ENCODE data around the gene ARHGAP1. TPM values are rescaled to one million over a fixed set of nuclear protein-coding genes. Genes with fewer than 3 reads are reported as not detected.

Gene ARHGAP1
- total and polyA plus RNA-seq, 2 of the 13 experiments (the other 11 are each of a cell fraction or from before 2014, with no cell fraction given) = 18.6 to 30.3 TPM

DNA sequence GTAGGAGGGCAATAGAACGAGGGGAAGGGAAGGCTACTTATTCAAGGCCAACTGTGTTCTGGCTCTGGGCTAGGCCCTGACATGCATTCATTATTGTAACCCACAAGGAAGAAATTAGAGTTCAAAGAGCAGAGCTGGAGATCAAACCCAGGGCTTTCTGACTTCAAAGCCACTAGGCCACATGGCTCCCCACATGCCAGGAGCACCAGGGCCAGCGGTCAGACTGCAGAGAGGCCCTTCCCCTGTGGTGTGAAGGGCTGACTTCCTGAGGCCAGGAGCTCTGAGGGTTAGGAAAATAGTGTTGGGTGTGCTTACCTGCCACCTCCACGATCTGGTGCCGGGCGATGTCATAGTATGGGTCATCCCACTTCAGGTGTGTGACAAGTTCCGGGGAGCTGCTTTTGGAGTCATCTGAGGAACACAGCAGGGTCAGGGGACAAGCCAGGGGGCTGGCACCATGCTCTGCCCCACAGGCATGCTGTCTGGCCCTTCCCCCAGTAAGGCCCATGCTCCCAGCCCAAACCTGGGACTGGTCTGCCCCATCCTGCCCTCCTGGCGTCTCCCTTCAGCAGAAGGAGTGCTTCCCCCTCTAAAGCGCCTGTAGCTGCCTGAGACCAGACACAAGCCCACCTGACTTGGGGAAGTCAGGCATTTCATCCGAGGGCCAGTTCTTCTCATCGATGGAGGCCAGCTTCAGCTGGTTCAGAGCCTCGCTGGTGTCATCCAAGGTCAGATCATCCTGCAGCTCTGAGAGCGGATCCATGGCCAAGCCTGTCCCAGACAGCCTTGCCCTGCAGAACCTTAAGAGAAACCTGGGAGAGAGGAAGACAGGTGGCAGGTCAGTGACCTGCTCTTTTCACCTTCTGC lies 4.8 kb downstream of the ARHGAP1 start:
- Histone ChIP-seq H2AFZ (ENCODE audit: low read length) (no peak overlapping the region), H3K4me2 (ENCODE audit: low read depth, low read length) (no peak overlapping the region), H3K36me3 (replicated peaks in 1 of 2; ENCODE audit: control insufficient read depth in 1 of 2, insufficient read depth in 2 of 2, low read length in 2 of 2) (peaks cover 4 to 17% of the 10 kb centered on the region in 2 experiments; a peak in 4 of 5 replicates), H3K79me2 (ENCODE audit: insufficient read depth, low read length) (peaks cover 17% of the 10 kb centered on the region), H3K27ac (ENCODE audit: extremely low read length, insufficient read depth, low read length) (peak overlapping the region; percentile 60), H3K27me3 (ENCODE audit: control insufficient read depth in 1 of 2, insufficient read depth in 2 of 2, low read length in 2 of 2) (no peaks in the 10 kb centered on the region; a peak in 1 of 5 replicates), H3K4me3 (replicated peaks in 1 of 3; ENCODE audit: insufficient read depth in 1 of 3, low read depth in 2 of 3, low read length in 3 of 3) (no peak overlapping the region), H3K9ac (ENCODE audit: insufficient read depth, low read depth, low read length) (peak overlapping the region; percentile 42; the same call in 1 of the 2 replicates), H3K4me1 (ENCODE audit: insufficient read depth, low read length) (peaks cover 81% of the 10 kb centered on the region), H3K9me3 (ENCODE audit: low read length) (no peaks in the 10 kb centered on the region), H4K20me1 (ENCODE audit: insufficient read depth, low read length) (no peaks in the 10 kb centered on the region)
- ChIA-PET CTCF (ENCODE audit: low intra/inter-chr PET ratio, low total read pairs) (no interaction called here), POLR2A (interaction anchor here (1.0 to 3.6 kb wide), 4 partner anchors 9 to 48 kb away, joined by 3 to 29 read pairs (median 6); partner anchors contain the start of gene F2)
- BruUV-seq (replicated peaks) = no TSS peak
- FAIRE-seq = no peak
- in situ Hi-C loops (cut with HindIII; ENCODE audit: extremely low pct_ligation_motif_present, low pct_unique_long_range_greater_than_20kb) = no loop called here
- ATAC-seq = peak; percentile 52
- DNase-seq (ENCODE audit: low spot score) = peak; percentile 71
- 70% methylated on average over 8 of the region's 12 CpGs for WGBS (ENCODE audit: low lambda C conversion rate)
- intact Hi-C loops (cut with micrococcal nuclease; ENCODE audit: unreplicated experiment) = no loop called here
- TF ChIP-seq ZBTB37 (CRISPR knock-in tag; IDR thresholded peaks at IDR 0.05) (0 out of 2 replicates have a peak, but pooled peaks have one; percentile 61), PAWR (CRISPR knock-in tag; IDR thresholded peaks at IDR 0.05; ENCODE audit: borderline replicate concordance) (no peak), SRSF4 (IDR thresholded peaks at IDR 0.05; ENCODE audit: low read depth, low read length, poor library complexity, severe bottlenecking) (no peak), ZNF136 (CRISPR knock-in tag; IDR thresholded peaks at IDR 0.05; ENCODE audit: low read depth) (no peak), ZNF142 (CRISPR knock-in tag; IDR thresholded peaks at IDR 0.05) (peak; percentile 41; the same call in 1 of the 2 replicates), ZNF766 (CRISPR knock-in tag; IDR thresholded peaks at IDR 0.05; ENCODE audit: borderline replicate concordance) (no peak; the same call in 1 of the 2 replicates)
- TF ChIP-seq, protein P1, sequence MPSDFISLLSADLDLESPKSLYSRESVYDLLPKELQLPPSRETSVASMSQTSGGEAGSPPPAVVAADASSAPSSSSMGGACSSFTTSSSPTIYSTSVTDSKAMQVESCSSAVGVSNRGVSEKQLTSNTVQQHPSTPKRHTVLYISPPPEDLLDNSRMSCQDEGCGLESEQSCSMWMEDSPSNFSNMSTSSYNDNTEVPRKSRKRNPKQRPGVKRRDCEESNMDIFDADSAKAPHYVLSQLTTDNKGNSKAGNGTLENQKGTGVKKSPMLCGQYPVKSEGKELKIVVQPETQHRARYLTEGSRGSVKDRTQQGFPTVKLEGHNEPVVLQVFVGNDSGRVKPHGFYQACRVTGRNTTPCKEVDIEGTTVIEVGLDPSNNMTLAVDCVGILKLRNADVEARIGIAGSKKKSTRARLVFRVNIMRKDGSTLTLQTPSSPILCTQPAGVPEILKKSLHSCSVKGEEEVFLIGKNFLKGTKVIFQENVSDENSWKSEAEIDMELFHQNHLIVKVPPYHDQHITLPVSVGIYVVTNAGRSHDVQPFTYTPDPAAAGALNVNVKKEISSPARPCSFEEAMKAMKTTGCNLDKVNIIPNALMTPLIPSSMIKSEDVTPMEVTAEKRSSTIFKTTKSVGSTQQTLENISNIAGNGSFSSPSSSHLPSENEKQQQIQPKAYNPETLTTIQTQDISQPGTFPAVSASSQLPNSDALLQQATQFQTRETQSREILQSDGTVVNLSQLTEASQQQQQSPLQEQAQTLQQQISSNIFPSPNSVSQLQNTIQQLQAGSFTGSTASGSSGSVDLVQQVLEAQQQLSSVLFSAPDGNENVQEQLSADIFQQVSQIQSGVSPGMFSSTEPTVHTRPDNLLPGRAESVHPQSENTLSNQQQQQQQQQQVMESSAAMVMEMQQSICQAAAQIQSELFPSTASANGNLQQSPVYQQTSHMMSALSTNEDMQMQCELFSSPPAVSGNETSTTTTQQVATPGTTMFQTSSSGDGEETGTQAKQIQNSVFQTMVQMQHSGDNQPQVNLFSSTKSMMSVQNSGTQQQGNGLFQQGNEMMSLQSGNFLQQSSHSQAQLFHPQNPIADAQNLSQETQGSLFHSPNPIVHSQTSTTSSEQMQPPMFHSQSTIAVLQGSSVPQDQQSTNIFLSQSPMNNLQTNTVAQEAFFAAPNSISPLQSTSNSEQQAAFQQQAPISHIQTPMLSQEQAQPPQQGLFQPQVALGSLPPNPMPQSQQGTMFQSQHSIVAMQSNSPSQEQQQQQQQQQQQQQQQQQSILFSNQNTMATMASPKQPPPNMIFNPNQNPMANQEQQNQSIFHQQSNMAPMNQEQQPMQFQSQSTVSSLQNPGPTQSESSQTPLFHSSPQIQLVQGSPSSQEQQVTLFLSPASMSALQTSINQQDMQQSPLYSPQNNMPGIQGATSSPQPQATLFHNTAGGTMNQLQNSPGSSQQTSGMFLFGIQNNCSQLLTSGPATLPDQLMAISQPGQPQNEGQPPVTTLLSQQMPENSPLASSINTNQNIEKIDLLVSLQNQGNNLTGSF (CRISPR knock-in tag; IDR thresholded peaks at IDR 0.05) = peak; percentile 94

Measured in HepG2 (cell line).